Mucosa of gallbladder (tissue), 1 donor: Measurements from ENCODE around the gene FBXL15. TPM values are rescaled to one million over a fixed set of nuclear protein-coding genes. Genes with fewer than 3 reads are reported as not detected.

ENCODE experiments used
- DNase-seq: peaks from one replicate; pipeline ENCODE4 v3.0.0-alpha.2; 2020; ENCODE audit warnings: low spot score
- total RNA-seq: library from RNA; stranded (reverse); gene quantifications from one replicate; pipeline ENCODE4 v1.2.1, GENCODE V29; 2021
- donor health status: DM: no; HTN: no; CAD: no.

FBXL15 gene
- total RNA-seq, 1 donor from 2014 or later: 29.3 TPM

DNA sequence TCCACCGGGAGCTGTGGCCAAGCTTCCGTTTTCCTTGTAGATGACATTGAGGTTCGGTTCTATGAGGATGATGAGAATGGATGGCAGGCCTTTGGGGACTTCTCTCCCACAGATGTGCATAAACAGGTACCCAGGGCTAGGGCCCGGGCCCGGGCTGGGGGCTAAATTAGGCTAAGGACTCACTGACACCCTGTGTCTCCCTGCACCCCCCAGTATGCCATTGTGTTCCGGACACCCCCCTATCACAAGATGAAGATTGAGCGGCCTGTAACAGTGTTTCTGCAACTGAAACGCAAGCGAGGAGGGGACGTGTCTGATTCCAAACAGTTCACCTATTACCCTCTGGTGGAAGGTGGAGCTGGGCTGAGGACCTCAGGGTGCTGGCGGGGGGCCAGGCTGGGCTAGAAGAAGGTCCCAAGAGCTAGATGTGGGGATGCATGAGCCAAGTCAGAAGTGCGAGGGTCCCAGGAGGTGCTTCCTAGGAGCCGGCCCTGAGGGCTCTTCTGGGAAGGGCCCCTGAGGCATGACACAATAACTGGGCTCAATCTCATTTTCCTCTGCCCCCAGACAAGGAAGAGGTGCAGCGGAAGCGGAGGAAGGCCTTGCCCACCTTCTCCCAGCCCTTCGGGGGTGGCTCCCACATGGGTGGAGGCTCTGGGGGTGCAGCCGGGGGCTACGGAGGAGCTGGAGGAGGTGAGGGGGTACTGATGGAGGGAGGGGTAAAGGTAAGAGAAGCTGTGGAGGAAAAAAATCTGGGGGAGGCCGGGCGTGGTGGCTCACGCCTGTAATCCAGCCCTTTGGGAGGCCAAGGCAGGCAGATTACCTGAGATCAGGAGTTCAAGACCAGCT is 22.2 kb upstream of the FBXL15 start:
- no peak for DNase-seq

DNA sequence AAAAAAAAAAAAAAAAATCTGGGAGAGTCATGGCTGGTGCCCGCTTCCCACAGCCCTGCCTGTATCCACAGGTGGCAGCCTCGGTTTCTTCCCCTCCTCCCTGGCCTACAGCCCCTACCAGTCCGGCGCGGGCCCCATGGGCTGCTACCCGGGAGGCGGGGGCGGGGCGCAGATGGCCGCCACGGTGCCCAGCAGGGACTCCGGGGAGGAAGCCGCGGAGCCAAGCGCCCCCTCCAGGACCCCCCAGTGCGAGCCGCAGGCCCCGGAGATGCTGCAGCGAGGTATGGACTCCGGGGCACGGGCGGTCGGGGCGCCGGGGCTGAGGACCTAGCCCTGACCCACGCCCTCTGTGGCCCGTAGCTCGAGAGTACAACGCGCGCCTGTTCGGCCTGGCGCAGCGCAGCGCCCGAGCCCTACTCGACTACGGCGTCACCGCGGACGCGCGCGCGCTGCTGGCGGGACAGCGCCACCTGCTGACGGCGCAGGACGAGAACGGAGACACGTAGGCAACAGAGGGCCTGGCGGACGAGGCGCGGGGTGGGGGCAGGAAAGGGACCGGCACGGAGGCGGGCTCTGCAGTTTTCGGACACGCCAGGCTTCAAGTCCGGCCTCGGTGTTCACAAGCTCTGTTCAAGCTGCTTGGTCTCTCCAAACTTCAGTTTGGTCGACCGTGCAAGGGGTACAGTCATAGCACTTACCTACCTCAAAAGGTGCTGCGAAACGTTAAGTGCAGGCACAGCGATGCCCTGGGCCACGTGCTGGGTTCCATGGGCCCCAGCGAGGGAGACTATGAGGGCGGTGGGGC is 21.2 kb upstream of the FBXL15 start:
- DNase-seq: peak; percentile 92

DNA sequence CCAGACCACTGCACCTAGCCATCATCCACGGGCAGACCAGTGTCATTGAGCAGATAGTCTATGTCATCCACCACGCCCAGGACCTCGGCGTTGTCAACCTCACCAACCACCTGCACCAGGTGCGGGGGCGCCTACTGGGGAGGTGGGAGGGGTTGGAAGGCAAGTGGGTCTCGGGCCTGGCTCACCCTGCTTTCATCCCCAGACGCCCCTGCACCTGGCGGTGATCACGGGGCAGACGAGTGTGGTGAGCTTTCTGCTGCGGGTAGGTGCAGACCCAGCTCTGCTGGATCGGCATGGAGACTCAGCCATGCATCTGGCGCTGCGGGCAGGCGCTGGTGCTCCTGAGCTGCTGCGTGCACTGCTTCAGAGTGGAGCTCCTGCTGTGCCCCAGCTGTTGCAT is 20.6 kb upstream of the FBXL15 start:
- DNase-seq: no peak

DNA sequence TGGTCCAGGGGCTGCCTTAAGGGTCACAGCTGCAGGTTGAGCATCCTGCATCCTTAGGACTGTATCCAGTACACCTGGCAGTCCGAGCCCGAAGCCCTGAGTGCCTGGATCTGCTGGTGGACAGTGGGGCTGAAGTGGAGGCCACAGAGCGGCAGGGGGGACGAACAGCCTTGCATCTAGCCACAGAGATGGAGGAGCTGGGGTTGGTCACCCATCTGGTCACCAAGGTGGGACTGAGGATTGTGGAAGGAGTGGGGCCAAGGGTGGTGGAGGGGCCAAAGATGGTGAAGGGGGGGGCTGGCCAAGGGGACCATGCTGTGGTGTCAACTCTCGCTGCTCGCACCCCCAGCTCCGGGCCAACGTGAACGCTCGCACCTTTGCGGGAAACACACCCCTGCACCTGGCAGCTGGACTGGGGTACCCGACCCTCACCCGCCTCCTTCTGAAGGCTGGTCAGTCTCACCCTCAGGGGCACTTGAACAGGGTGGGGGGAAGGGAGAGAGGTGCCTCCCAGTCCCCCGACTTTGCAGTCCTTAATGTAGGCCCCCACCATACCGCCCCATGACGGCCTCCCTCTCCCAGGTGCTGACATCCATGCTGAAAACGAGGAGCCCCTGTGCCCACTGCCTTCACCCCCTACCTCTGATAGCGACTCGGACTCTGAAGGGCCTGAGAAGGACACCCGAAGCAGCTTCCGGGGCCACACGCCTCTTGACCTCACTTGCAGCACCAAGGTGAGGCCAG is 19.9 kb upstream of the FBXL15 start:
- no peak for DNase-seq

DNA sequence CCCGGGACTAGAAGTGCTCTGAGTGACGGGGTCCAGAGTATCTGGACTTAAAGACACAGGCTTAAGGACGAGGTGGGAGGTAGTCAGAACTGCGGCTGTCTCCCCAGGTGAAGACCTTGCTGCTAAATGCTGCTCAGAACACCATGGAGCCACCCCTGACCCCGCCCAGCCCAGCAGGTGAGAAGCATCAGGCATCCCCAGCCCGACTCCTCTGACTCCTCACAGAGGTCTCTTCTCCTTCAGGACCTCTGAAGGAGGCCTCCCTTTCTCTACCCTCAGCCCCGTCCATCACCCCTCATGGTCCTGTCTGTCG is 19.3 kb upstream of the FBXL15 start:
- DNase-seq: no peak

DNA sequence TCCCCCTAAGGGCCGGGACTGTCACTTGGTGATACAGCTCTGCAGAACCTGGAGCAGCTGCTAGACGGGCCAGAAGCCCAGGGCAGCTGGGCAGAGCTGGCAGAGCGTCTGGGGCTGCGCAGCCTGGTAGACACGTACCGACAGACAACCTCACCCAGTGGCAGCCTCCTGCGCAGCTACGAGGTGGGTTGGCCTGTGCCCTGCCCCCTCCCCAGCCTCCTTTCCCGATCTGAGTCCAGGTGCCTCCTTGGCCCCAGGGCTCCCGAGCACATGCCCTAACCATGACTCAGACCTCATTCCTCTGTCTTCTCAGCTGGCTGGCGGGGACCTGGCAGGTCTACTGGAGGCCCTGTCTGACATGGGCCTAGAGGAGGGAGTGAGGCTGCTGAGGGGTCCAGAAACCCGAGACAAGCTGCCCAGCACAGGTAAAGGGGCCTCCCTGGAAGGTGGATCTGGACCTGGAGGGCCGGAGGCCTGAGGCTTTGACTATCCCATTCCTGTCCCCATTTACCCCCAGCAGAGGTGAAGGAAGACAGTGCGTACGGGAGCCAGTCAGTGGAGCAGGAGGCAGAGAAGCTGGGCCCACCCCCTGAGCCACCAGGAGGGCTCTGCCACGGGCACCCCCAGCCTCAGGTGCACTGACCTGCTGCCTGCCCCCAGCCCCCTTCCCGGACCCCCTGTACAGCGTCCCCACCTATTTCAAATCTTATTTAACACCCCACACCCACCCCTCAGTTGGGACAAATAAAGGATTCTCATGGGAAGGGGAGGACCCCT is 18.7 kb upstream of the FBXL15 start:
- DNase-seq: no peak

DNA sequence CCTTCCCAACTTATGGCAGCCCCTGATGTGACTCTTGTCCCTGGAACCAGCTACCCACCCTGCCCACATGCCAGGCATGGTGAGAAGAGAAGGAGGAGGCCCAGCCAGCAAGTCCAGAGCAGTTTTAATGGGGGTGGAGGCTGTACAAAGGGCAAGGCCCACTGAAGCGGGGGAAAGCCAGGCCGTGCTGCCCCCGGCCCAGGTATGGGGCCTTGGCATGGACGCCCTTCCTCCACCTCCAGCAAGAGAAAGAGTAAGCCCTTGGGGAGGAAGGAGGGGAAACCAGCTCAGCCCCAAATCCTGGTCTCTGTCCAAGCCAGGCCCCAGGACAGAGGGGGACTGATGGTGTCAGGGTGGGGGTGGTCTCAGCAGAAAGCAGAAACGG is 18.1 kb upstream of the FBXL15 start:
- no peak for DNase-seq

DNA sequence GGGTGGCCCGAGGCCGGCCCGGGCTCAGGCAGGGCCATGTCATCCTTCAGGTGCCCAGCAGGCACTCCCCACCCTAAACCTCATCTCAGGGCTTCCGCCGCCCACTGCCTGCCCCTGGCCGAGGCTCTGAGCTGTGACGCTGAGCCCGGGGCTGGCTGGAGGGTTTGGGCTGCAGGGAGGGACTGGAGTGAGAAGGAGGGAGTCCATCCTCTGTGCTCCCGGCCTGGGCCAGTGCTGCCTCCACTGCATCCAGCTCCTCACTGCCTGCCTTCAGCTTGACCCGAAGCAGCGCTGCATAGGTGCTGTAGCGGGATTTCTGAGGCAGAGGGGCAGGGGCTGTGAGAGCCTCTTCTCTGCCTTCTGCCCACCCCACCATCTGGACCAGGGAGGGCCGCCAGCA is 17.5 kb upstream of the FBXL15 start:
- DNase-seq: no peak

DNA sequence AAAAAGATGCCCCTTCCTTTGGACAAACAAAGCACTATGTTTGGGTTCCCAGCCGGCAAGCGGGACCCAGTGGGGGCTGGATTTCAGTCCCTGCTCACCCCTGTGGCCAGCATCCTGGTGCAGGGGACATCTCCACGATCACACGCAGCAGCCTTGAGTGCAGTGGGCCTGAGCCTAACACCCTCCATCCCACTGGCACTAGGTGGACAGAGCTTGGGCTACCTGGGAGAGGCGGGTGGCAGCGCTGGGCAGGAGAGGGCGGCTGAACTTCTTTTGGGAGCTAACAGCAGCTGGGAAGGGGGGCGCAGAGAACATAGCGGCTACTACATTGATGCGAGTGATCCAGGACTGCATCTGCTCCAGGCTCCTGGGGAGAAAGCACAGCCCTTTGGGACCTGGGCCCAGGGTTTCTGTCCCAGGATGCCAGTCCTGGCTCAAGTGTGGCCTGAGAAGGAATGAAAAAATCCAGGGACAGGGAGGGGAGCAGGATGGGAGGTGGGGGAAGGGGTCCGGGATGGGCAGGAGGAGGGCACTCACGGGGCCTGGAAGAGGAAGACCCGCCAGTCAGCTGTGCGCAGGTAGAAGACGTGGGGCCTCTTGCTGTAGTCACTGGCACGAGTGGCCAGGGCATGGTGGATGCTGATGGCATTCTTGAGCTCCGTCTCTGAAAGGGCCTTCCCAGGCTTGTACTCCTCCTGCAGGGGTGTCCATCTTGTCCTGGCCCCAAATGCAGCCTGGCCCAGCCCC is 16.1 kb upstream of the FBXL15 start:
- no peak for DNase-seq

DNA sequence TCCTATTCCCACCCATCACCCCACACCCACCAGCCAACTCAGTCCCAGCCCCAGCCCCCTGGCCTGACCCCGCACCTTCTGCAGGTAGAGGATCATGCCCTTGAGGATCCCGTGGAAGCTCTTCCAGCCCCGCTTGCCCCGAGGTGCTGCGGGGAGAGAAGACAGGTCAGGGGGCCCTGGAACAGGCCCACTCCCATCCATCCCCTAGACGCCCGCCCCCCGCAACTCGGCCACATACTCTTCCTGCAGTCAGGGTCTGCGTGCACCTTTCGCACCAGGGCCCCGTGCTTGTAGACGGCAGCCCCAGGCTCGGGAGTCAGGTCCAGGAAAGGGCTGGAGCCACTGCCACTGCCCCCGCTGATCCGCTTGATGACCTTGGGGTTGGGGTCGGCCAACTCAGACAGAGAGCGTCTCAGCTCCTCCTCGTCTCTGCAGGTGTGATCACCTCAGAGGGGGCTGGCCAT is 15.5 kb upstream of the FBXL15 start:
- no peak for DNase-seq

DNA sequence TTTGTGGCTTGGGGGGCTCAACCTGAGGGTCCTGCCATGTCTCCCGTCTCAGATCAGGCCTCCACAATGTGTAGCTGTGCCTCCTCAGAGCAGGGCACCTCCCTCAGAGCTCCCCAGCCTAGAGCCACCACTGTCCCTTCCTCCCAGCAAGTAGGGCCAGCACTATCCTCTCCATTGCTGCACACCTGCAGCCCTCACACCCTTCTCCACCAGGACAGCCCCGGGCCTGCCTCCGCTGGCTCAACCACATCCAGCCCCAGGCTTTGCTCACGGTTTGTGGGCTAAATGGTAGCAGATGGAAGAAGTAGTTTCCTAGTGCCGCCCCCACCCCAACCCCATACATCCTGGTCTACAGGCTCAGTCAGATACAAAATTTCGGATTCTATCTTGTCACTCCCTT is 15.0 kb upstream of the FBXL15 start:
- DNase-seq: no peak

DNA sequence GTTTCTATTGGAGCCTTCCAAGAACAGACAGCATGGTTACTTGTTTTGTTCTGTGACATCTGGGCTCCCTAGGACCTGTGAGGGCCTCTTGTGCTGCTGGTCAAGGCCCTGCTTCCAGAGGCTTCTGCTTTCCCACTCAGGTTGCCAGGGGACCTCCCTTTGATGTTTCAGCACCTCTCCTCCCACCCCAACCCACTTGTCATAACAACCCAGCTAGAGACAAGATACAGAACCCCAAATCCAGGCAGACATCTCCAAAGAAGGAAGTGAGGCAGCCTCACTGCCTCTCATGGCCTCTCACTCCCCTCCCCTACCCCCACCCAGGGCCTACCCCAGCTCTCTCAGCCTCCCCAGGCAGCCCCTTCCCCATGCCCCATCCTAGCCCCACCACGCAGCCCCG is 13.8 kb upstream of the FBXL15 start:
- DNase-seq: peak; percentile 62

DNA sequence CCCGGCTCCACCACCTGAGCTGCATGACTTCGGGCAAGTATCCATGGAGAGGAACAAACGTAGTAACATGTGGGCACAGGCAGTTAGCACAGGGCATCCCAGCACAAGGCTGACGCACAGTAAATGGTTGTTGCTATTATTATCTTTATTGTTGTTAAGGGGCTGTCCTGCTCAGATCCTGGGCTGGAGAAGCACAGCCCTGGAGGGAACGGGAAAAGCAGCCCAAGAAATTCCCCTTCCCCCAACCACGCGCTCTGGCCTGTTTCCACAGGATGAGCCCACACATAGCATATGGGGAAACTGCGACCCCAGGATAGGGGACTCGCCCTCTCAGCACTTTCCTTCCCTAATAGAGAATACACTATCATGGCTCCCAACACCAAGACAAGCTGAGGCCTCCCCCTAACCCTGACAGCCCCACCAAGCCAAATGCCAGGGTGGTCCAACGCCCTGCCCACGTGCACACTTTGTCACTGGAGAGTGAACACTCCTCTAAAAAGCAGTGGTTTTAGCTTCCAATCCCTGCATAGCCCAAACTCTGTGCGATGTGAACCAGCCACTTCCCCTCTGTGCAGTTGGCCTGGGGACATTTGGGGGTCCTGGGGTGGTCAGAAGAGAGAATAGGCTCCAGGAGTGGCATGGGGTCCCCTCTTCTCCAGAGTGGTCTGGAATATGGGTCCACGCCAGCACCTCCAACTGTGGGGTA is 13.1 kb upstream of the FBXL15 start:
- DNase-seq: no peak

DNA sequence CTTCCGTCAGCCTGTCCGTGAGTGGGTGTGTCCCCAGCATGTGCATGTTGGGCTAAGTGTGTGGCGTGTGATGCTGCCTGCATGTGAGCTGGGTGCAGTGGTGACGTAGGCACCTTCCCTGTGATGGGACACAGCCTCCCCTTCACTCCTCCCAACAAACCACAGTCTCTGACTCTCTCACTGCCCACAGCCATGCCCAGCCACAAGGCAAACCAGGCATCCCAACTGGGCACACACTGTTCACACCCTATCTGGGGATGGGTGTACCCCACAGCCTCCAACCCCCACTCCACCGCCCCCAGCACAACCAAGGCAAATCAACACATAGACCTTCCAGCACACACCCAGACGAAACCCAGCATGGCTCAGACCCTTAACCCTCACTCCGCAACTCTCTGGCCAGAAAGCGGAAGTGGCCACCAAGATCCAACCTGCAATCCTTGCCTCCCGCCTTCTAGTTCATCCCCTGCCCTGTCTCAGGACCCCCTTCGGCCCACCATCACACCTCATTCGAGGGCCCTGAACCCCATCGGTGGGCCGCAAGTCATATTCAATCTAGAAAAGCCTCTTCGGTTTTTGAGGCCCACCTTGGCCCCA is 12.4 kb upstream of the FBXL15 start:
- peak; percentile 65 for DNase-seq

DNA sequence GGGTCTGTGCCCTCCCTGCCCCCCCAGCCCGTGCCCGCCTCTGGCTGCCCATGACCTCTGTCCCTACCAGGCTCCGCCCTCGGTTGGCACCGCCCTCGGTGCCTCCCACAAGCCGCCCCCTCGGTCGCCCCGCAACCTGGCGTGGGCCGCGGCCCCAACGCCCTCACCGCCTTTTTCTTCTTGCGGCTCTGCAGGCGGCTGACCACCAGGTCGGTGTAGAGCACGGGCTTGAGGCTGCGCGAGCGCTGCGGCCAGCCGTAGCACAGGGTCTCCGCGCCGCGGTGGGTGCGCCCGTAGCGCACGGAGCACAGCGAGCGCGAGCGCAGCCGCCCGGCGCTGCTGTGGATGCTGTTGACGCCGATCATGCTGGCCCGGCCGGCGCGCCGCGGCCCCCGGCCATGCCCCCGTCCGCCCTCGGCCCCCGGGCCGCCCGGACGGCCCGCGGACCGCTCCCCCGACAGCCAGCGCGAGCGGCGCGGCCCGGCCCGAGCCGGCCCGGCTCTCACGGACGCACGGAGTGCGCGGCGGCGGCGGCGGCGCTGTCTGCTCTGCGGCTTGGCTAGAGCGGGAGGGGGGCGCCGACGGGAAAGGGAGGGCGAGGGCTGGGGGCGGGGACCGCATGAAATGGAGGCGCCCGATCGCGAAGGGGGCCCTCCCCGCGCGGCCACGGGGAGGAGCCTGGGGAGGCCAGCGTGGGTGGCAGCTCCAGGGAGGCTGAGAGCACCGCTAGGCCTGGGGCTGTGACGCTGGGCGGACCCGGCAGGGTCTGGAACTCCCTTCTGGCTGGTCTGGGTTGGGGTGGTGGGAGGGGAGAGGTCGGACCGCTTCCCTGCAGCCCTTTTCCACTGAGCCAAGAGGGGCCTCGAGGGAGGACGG is 11.7 kb upstream of the FBXL15 start:
- DNase-seq: no peak

DNA sequence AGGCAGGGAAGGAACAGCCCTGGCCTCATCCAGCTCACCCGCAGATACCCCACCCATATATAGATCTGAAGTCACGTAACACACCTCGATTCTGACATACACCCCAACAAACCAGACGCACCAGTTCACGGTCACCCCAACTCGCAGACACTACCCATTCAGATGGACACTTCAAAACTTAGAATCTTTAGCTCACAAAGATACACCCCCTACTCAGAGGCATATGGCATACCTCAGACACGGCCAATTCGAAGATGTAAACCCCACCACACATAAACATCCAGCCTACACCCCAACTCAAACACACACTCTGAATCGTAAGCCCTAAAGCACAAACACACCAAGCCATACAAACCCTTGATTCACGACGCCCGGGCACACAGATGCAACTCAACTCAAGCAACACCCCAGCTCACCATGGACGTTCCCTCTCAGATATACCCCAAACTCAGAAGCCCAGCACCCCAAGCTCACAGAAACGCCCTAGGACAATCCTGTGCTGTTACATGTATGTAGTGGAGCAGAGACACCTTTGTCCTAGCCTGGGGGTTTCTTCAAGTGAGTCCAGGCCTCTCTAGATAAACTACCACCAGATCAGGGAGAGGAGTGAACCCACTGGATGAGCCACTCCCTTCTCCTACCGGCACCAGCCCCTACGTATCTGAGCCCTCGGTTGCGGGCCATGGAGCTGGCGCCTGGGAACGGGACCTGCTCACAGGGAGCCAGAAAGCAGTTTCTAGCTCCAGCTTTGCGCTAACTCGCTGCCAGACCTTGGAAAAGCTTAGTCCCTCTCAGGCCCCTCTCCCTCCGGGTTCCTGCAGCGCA is 10.8 kb upstream of the FBXL15 start:
- DNase-seq: no peak

DNA sequence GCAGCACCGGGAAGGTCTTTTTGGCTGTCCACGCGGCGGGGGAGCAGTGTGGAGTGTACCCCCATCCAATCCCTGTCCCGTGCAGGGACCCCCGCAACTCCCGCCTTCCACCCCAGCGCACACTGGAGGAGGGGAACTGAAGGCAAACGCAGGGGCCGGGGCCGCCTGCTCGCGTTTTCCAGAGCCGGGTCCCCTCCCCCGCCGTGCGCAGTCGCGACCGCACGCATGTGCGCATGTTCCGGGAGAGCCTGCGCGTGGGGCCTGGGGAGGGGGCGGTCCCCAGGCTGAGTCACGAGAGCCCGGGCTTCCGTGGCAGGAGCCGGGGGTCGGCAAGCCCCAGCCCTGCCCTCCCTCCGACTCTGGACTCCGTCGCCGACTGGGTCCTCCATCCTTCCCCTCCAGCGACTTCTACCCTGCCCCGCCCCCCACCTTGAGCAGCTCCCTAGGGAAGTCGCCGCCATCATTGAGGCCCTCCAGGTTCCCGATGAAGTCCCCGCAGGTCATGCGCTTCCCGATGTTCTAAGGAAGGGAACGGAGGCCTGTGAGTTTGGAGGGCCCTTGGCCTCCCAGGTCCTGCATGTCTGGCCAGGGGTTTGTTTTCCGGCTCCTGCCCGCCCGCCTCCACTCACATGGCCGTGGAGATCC is 10.1 kb upstream of the FBXL15 start:
- no peak for DNase-seq
